Left ventricle myocardium inferior (tissue), 1 donor: ENCODE results near the gene MYMK. TPM values are rescaled to one million over a fixed set of nuclear protein-coding genes. Genes with fewer than 3 reads are reported as not detected.

ENCODE experiments used
- DNase-seq: peaks from one replicate; pipeline ENCODE4 v3.0.0-alpha.2; 2020
- H3K27ac ChIP-seq: fragments of 200-600 bp; replicated peaks from 2 replicates; pipeline ENCODE4 v1.8.0; 2021
- H3K27me3 ChIP-seq: fragments of 200-600 bp; 2 replicates; pipeline ENCODE4 v1.8.0; 2021; ENCODE audit warnings: low read depth
- H3K36me3 ChIP-seq: fragments of 200-600 bp; 2 replicates; pipeline ENCODE4 v1.8.0; 2021
- H3K4me1 ChIP-seq: fragments of 200-600 bp; 2 replicates; pipeline ENCODE4 v1.8.0; 2021
- H3K4me3 ChIP-seq: fragments of 200-600 bp; 2 replicates; pipeline ENCODE4 v1.8.0; 2021; ENCODE audit warnings: mild to moderate bottlenecking, moderate library complexity
- H3K9me3 ChIP-seq: fragments of 200-600 bp; replicated peaks from 2 replicates; pipeline ENCODE4 v1.8.0; 2021
- CTCF ChIP-seq: fragments of 200-600 bp; IDR thresholded peaks from 2 replicates; pipeline ENCODE4 v1.8.0; 2021; ENCODE audit warnings: antibody characterized with exemption, mild to moderate bottlenecking, borderline replicate concordance
- intact Hi-C: fragments of 100-400 bp; cut with micrococcal nuclease; formaldehyde crosslinking; loops from one replicate; pipeline ENCODE4 v1.11.0; 2022
- total RNA-seq: library from RNA; stranded (reverse); fragmentation: NEBNext Ultra II Directional; extraction: Animal tissue kit (Norgen Biotek cat#: 25700); gene quantifications from one replicate; pipeline ENCODE4 v1.2.1, GENCODE V29; 2021
- donor health status: DM: no; HTN: yes; CAD: no; lungs with severe emphysema.

Gene MYMK
- total RNA-seq, 1 donor from 2014 or later, result not detected

DNA sequence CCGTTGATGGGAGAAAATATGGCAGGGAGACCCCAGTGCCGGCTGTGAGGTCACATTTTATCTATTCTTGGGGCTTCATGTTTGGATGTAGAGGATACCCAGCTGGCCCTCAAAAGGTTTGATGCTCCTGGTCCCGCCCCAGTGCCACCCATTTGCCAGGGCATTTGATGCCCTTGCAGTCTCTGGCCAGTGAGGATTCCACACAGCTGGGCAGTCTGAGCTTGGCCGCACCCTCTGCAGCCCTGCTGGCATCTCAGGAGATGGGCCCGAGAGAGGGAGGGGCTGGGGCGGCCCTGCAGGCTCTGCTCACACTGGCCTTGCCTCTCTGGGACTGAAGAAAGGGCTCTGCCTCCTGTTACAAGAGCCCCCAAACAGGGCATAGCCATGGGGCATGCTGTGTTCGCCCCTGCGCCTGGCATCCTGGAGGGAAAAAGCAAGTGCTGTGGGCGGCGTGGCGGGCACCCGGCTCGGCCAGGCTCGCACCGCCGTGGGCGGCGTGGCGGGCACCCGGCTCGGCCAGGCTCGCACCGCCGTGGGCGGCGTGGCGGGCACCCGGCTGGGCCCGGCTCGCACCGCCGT is 37.3 kb upstream of the MYMK start:
- no peak for TF ChIP-seq CTCF

DNA sequence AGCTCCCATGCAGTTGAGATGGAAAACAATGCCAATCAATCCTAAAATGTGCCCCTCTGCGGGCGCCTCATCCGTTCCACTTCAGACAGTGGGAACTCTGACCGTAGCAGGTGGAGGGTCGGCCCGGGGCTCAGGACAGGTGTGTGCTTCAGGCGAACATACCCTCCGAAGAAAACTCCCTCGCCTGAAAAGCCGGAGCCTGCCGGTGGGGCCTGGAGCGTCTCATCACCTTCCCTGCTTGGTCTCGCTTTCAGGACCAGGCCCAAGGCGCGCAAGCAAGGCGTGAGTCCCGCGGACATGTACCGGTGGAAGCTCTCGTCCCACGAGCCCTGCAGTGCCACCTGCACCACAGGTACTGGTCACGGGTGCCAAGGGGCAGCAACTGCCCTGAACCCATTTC is 36.2 kb upstream of the MYMK start:
- no peaks in the 10 kb centered on the region for H3K36me3 ChIP-seq
- H3K27me3 ChIP-seq, result no peaks in the 10 kb centered on the region
- intact Hi-C loops, result no loop called here
- no peak overlapping the region for H3K4me3 ChIP-seq
- no peaks in the 10 kb centered on the region for H3K9me3 ChIP-seq
- H3K4me1 ChIP-seq, result peaks cover 59% of the 10 kb centered on the region
- no peak overlapping the region for H3K27ac ChIP-seq
- DNase-seq, result no peak
- TF ChIP-seq CTCF, result no peak

More for the DNA sequence above, 37.3 kb upstream of the MYMK start:
- H3K27ac ChIP-seq, result no peak overlapping the region
- H3K36me3 ChIP-seq, result no peaks in the 10 kb centered on the region
- H3K4me1 ChIP-seq, result peaks cover 57% of the 10 kb centered on the region
- DNase-seq, result no peak
- H3K4me3 ChIP-seq, result no peak overlapping the region
- H3K27me3 ChIP-seq, result no peaks in the 10 kb centered on the region
- H3K9me3 ChIP-seq, result no peaks in the 10 kb centered on the region
- intact Hi-C loops, result no loop called here

GRCh38 chr9:133560311-133560710 is 35.6 kb upstream of the MYMK start:
- TF ChIP-seq CTCF, result peak; percentile 18
- H3K27ac ChIP-seq, result peak overlapping the region; percentile 37
- intact Hi-C loops, result no loop called here
- no peaks in the 10 kb centered on the region for H3K36me3 ChIP-seq
- no peaks in the 10 kb centered on the region for H3K27me3 ChIP-seq
- no peak overlapping the region for H3K4me3 ChIP-seq
- peaks cover 59% of the 10 kb centered on the region for H3K4me1 ChIP-seq
- H3K9me3 ChIP-seq, result no peaks in the 10 kb centered on the region
- peak; percentile 54 for DNase-seq

- intact Hi-C loops, result no loop called here
Measured at GRCh38 chr9:133558191-133559126, 33.7 kb upstream of the MYMK start.

DNA sequence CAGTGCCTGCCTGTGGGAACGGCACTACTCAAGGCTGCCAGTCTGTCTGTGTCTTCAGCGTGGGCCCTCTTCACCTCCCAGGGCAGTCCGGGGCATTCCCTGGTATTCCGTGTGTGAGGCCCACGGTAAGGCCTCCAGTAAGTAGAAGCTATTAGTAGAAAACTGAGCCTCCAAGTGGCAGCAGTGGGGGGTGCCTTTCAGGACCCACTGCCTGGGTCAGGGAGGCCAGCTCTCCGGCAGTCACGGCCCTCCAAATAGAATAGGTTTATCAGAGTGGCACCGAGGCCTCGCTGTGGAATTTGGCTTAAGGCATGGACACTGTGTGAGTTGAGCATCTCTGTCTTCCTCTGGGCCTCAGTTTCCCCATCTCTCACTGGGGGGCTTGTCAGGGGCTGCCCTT is 32.8 kb upstream of the MYMK start:
- no peaks in the 10 kb centered on the region for H3K27me3 ChIP-seq
- H3K36me3 ChIP-seq, result no peaks in the 10 kb centered on the region
- no peak for DNase-seq
- no peak overlapping the region for H3K4me3 ChIP-seq
- TF ChIP-seq CTCF, result no peak
- peak overlapping the region; percentile 86 for H3K27ac ChIP-seq
- H3K9me3 ChIP-seq, result no peaks in the 10 kb centered on the region
- intact Hi-C loops, result no loop called here
- H3K4me1 ChIP-seq, result peaks cover 44% of the 10 kb centered on the region

More at GRCh38 chr9:133558191-133559126, 33.7 kb upstream of the MYMK start:
- Histone ChIP-seq H3K9me3 (no peaks in the 10 kb centered on the region), H3K4me1 (peaks cover 51% of the 10 kb centered on the region), H3K4me3 (peak overlapping the region; percentile 28), H3K36me3 (no peaks in the 10 kb centered on the region), H3K27ac (peak overlapping the region; percentile 86), H3K27me3 (no peaks in the 10 kb centered on the region)
- TF ChIP-seq CTCF, result no peak
- DNase-seq, result peak; percentile 56
